Measurements from ENCODE around the gene COL4A1.

COL4A1 gene

GRCh38 chr13:110155072-110155471 lies 151.9 kb downstream of the COL4A1 start:
- no peak overlapping the region for H3K27ac Mint-ChIP-seq (ENCODE audit: low read depth)
- DNase-seq (ENCODE audit: low spot score in 2 of 2) = no peak
- no peaks in the 10 kb centered on the region for H3K27me3 Mint-ChIP-seq
- ATAC-seq (replicated peaks; ENCODE audit: extremely low read depth, poor library complexity, severe bottlenecking) = no peak
- H3K36me3 Mint-ChIP-seq (ENCODE audit: insufficient read depth) = no peaks in the 10 kb centered on the region
- no peaks in the 10 kb centered on the region for H3K4me1 Mint-ChIP-seq
- no peak overlapping the region for H3K4me3 Mint-ChIP-seq
- no peaks in the 10 kb centered on the region for H3K9me3 Mint-ChIP-seq

- Mint-ChIP-seq H3K4me3 (no peak overlapping the region), H3K27me3 (no peaks in the 10 kb centered on the region), H3K27ac (ENCODE audit: low read depth) (no peak overlapping the region), H3K36me3 (ENCODE audit: insufficient read depth) (no peaks in the 10 kb centered on the region), H3K9me3 (no peaks in the 10 kb centered on the region), H3K4me1 (no peaks in the 10 kb centered on the region)
- ATAC-seq (replicated peaks; ENCODE audit: extremely low read depth, poor library complexity, severe bottlenecking) (no peak), DNase-seq (ENCODE audit: low spot score in 2 of 2) (no peak)
Measured at GRCh38 chr13:110154410-110154933, 152.5 kb downstream of the COL4A1 start.

- H3K4me1 Mint-ChIP-seq = no peaks in the 10 kb centered on the region
- no peaks in the 10 kb centered on the region for H3K36me3 Mint-ChIP-seq (ENCODE audit: insufficient read depth)
- no peak overlapping the region for H3K4me3 Mint-ChIP-seq
- H3K27ac Mint-ChIP-seq (ENCODE audit: low read depth) = no peak overlapping the region
- DNase-seq (ENCODE audit: low spot score in 2 of 2) (no peak), ATAC-seq (replicated peaks; ENCODE audit: extremely low read depth, poor library complexity, severe bottlenecking) (no peak)
- H3K9me3 Mint-ChIP-seq = no peaks in the 10 kb centered on the region
- H3K27me3 Mint-ChIP-seq = no peaks in the 10 kb centered on the region
Measured at GRCh38 chr13:110152351-110152750, 154.6 kb downstream of the COL4A1 start.

- no peaks in the 10 kb centered on the region for H3K4me1 Mint-ChIP-seq
- no peaks in the 10 kb centered on the region for H3K9me3 Mint-ChIP-seq
Measured at GRCh38 chr13:110151462-110151861, 155.5 kb downstream of the COL4A1 start.

GRCh38 chr13:110150384-110151101 lies 156.4 kb downstream of the COL4A1 start:
- no peak overlapping the region for H3K27ac Mint-ChIP-seq (ENCODE audit: low read depth)
- H3K9me3 Mint-ChIP-seq = no peaks in the 10 kb centered on the region
- H3K4me3 Mint-ChIP-seq = no peak overlapping the region
- ATAC-seq (replicated peaks; ENCODE audit: extremely low read depth, poor library complexity, severe bottlenecking) = no peak
- no peaks in the 10 kb centered on the region for H3K36me3 Mint-ChIP-seq (ENCODE audit: insufficient read depth)
- DNase-seq (ENCODE audit: low spot score in 2 of 2) = no peak
- no peaks in the 10 kb centered on the region for H3K4me1 Mint-ChIP-seq
- H3K27me3 Mint-ChIP-seq = no peaks in the 10 kb centered on the region

More at GRCh38 chr13:110151462-110151861, 155.5 kb downstream of the COL4A1 start:
- Mint-ChIP-seq H3K27ac (ENCODE audit: low read depth) (no peak overlapping the region), H3K36me3 (ENCODE audit: insufficient read depth) (no peaks in the 10 kb centered on the region), H3K4me3 (no peak overlapping the region), H3K27me3 (no peaks in the 10 kb centered on the region)
- no peak for DNase-seq (ENCODE audit: low spot score in 2 of 2)
- no peak for ATAC-seq (replicated peaks; ENCODE audit: extremely low read depth, poor library complexity, severe bottlenecking)

GRCh38 chr13:110149036-110149435 lies 157.9 kb downstream of the COL4A1 start:
- no peaks in the 10 kb centered on the region for H3K36me3 Mint-ChIP-seq (ENCODE audit: insufficient read depth)
- no peak for DNase-seq (ENCODE audit: low spot score in 2 of 2)
- H3K4me3 Mint-ChIP-seq = no peak overlapping the region
- H3K27ac Mint-ChIP-seq (ENCODE audit: low read depth) = no peak overlapping the region
- no peaks in the 10 kb centered on the region for H3K27me3 Mint-ChIP-seq
- ATAC-seq (replicated peaks; ENCODE audit: extremely low read depth, poor library complexity, severe bottlenecking) = no peak
- H3K9me3 Mint-ChIP-seq = no peaks in the 10 kb centered on the region
- no peaks in the 10 kb centered on the region for H3K4me1 Mint-ChIP-seq

- Mint-ChIP-seq H3K36me3 (ENCODE audit: insufficient read depth) (peaks cover 2% of the 10 kb centered on the region), H3K27ac (ENCODE audit: low read depth) (no peak overlapping the region), H3K9me3 (peaks cover 5% of the 10 kb centered on the region), H3K4me1 (peaks cover 6% of the 10 kb centered on the region), H3K27me3 (no peaks in the 10 kb centered on the region), H3K4me3 (no peak overlapping the region)
- ATAC-seq (replicated peaks; ENCODE audit: extremely low read depth, poor library complexity, severe bottlenecking) (no peak), DNase-seq (ENCODE audit: low spot score in 2 of 2) (no peak)
Measured at GRCh38 chr13:110140099-110140498, 166.9 kb downstream of the COL4A1 start.

GRCh38 chr13:110138700-110139036 lies 168.3 kb downstream of the COL4A1 start:
- Mint-ChIP-seq H3K27me3 (no peaks in the 10 kb centered on the region), H3K36me3 (ENCODE audit: insufficient read depth) (no peaks in the 10 kb centered on the region), H3K27ac (ENCODE audit: low read depth) (no peak overlapping the region), H3K4me1 (peaks cover 6% of the 10 kb centered on the region), H3K9me3 (peaks cover 5% of the 10 kb centered on the region), H3K4me3 (no peak overlapping the region)
- ATAC-seq (replicated peaks; ENCODE audit: extremely low read depth, poor library complexity, severe bottlenecking) (no peak), DNase-seq (ENCODE audit: low spot score in 2 of 2) (no peak)

GRCh38 chr13:110138010-110138699 lies 168.8 kb downstream of the COL4A1 start:
- Mint-ChIP-seq H3K9me3 (peaks cover 5% of the 10 kb centered on the region), H3K27ac (ENCODE audit: low read depth) (no peak overlapping the region), H3K4me1 (peaks cover 6% of the 10 kb centered on the region), H3K36me3 (ENCODE audit: insufficient read depth) (no peaks in the 10 kb centered on the region), H3K27me3 (no peaks in the 10 kb centered on the region), H3K4me3 (peak overlapping the region; percentile 52)
- ATAC-seq (replicated peaks; ENCODE audit: extremely low read depth, poor library complexity, severe bottlenecking) (peak; percentile 46), DNase-seq (ENCODE audit: low spot score in 2 of 2) (no peak)

GRCh38 chr13:110137680-110138009 lies 169.3 kb downstream of the COL4A1 start:
- Mint-ChIP-seq H3K36me3 (ENCODE audit: insufficient read depth) (no peaks in the 10 kb centered on the region), H3K9me3 (peaks cover under 1% of the 10 kb centered on the region), H3K4me1 (peaks cover 6% of the 10 kb centered on the region), H3K27me3 (no peaks in the 10 kb centered on the region), H3K4me3 (peak overlapping the region; percentile 52), H3K27ac (ENCODE audit: low read depth) (no peak overlapping the region)
- peak; percentile 31 for ATAC-seq (replicated peaks; ENCODE audit: extremely low read depth, poor library complexity, severe bottlenecking)
- no peak for DNase-seq (ENCODE audit: low spot score in 2 of 2)

GRCh38 chr13:110136660-110137585 lies 170.0 kb downstream of the COL4A1 start:
- Mint-ChIP-seq H3K4me3 (no peak overlapping the region), H3K9me3 (no peaks in the 10 kb centered on the region), H3K36me3 (ENCODE audit: insufficient read depth) (no peaks in the 10 kb centered on the region), H3K27me3 (no peaks in the 10 kb centered on the region), H3K4me1 (peaks cover 6% of the 10 kb centered on the region), H3K27ac (ENCODE audit: low read depth) (no peak overlapping the region)
- ATAC-seq (replicated peaks; ENCODE audit: extremely low read depth, poor library complexity, severe bottlenecking) = no peak
- DNase-seq (ENCODE audit: low spot score in 2 of 2) = no peak

GRCh38 chr13:110135977-110136597 lies 170.9 kb downstream of the COL4A1 start:
- Mint-ChIP-seq H3K36me3 (ENCODE audit: insufficient read depth) (no peaks in the 10 kb centered on the region), H3K27ac (ENCODE audit: low read depth) (no peak overlapping the region), H3K27me3 (no peaks in the 10 kb centered on the region), H3K4me1 (peaks cover 6% of the 10 kb centered on the region), H3K4me3 (no peak overlapping the region), H3K9me3 (no peaks in the 10 kb centered on the region)
- DNase-seq (ENCODE audit: low spot score in 2 of 2) (no peak), ATAC-seq (replicated peaks; ENCODE audit: extremely low read depth, poor library complexity, severe bottlenecking) (no peak)
